Sigmoid colon (tissue), 7 donors: ENCODE measurements around the gene IL1RAPL1. TPM values are rescaled to one million over a fixed set of nuclear protein-coding genes. Genes with fewer than 3 reads are reported as not detected.

ENCODE experiments used
- DNase-seq: peaks from one replicate; pipeline ENCODE4 v3.0.0-alpha.2; 2019
- H3K27ac ChIP-seq, 4 donors: fragments of 200-600 bp; sonication (generic); one replicate each; pipeline ENCODE4 v1.5.1; 2016 to 2019; ENCODE audit warnings: mild to moderate bottlenecking in 1 of 4
- H3K27me3 ChIP-seq, 3 donors: fragments of 200-600 bp; sonication (generic); one replicate each; pipeline ENCODE4 v1.5.1; 2019; ENCODE audit warnings: mild to moderate bottlenecking in 1 of 3
- H3K36me3 ChIP-seq, 4 donors: fragments of 200-600 bp; sonication (generic); one replicate each; pipeline ENCODE4 v1.5.1; 2016 to 2019
- H3K4me1 ChIP-seq, 4 donors: fragments of 200-600 bp; sonication (generic); one replicate each; pipeline ENCODE4 v1.5.1; 2017 to 2019
- H3K4me3 ChIP-seq, 4 donors: fragments of 200-600 bp; sonication (generic); one replicate each; pipeline ENCODE4 v1.5.1; 2017 to 2019; ENCODE audit warnings: mild to moderate bottlenecking in 2 of 4, moderate library complexity in 1 of 4
- H3K9me3 ChIP-seq, 4 donors: fragments of 200-600 bp in 3 of 4; sonication (generic) in 3 of 4; one replicate each; pipeline versions ENCODE4 v1.5.1 to v1.6.1; 2013 to 2019
- EP300 ChIP-seq, 4 donors: sonication (generic); formaldehyde crosslinking; IDR thresholded peaks; one replicate each; pipeline ENCODE4 v1.6.1; 2017; ENCODE audit warnings: antibody characterized with exemption in 4 of 4
- POLR2A ChIP-seq, 2 donors: fragments of 450-650 bp; IDR thresholded peaks; one replicate each; pipeline ENCODE4 v1.6.1; 2016; ENCODE audit warnings: antibody characterized with exemption in 2 of 2, mild to moderate bottlenecking in 2 of 2, moderate library complexity in 2 of 2
- POLR2AphosphoS5 ChIP-seq, 4 donors: sonication (generic); formaldehyde crosslinking; IDR thresholded peaks; one replicate each; pipeline ENCODE4 v1.6.1; 2017; ENCODE audit warnings: antibody characterized with exemption in 4 of 4
- WGBS, 2 donors: extraction: QIAGEN DNeasy Blood & Tissue Kit; methylation state at CpG; one replicate each; pipeline ENCODE4 v1.1.7; 2013; 5-methylcytosine and 5-hydroxymethylcytosine counted together
- intact Hi-C: fragments of 100-400 bp; cut with DNase I; formaldehyde crosslinking; loops from one replicate; pipeline ENCODE4 v1.15.1; 2023
- polyA plus RNA-seq, 3 donors: library from polyadenylated mRNA; stranded (reverse); fragments of 200-250 nt; gene quantifications; one replicate each; pipeline ENCODE4 v1.2.3, GENCODE V29; 2013
- total RNA-seq, 4 donors: library from RNA; depleted of rRNA; stranded (reverse); fragments of >200 nt; gene quantifications; one replicate each; pipeline ENCODE4 v1.1.0, GENCODE V29; 2016
- TF ChIP-seq, protein P1 (sequence below), 4 experiments: fragments of 450-650 bp in 3 of 4; fragments of 200-600 bp in 1 of 4; IDR thresholded peaks; one replicate each; pipeline ENCODE4 v1.5.1; 2016 to 2019; ENCODE audit warnings: antibody characterized with exemption in 4 of 4, mild to moderate bottlenecking in 3 of 4, moderate library complexity in 2 of 4
- donor health status: healthy with polysubstance abuse.
- donor health status: Bipolar disorder and iron deficiency.
- donor health status: healthy.

IL1RAPL1 gene
- total and polyA plus RNA-seq, 7 donors: 0.07 to 2.5 (median 1.2) TPM; not detected in 2

DNA sequence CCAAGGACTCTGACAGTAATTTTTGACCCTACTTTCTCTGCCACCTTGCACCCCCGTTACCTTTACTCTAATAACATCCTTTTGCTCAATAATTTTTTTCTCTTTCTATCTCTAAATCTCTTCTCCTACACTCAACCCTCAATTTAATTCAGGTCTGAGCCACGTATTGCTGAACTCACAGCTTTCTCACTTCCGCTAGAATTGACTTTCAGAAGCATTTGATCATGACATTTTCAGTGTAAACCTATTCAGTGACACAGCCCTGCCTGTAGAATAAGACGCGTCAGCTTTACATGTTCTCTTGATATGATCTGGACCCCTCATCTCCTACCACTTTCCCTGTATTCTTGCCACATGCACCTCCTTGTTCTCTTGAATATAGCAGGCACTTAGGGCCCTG is 1188.6 kb downstream of the IL1RAPL1 start:
- no peak overlapping the region for H3K4me3 ChIP-seq
- 90 to 92% methylated on average over 5 of the region's 5 CpGs for WGBS, 2 donors
- intact Hi-C loops: no loop called here
- no peaks in the 10 kb centered on the region for H3K36me3 ChIP-seq
- no peak overlapping the region for H3K27ac ChIP-seq
- no peaks in the 10 kb centered on the region for H3K9me3 ChIP-seq
- no peak for DNase-seq
- no peaks in the 10 kb centered on the region for H3K4me1 ChIP-seq
- TF ChIP-seq EP300 (IDR thresholded peaks at IDR 0.05): no peak
- TF ChIP-seq, protein P1, sequence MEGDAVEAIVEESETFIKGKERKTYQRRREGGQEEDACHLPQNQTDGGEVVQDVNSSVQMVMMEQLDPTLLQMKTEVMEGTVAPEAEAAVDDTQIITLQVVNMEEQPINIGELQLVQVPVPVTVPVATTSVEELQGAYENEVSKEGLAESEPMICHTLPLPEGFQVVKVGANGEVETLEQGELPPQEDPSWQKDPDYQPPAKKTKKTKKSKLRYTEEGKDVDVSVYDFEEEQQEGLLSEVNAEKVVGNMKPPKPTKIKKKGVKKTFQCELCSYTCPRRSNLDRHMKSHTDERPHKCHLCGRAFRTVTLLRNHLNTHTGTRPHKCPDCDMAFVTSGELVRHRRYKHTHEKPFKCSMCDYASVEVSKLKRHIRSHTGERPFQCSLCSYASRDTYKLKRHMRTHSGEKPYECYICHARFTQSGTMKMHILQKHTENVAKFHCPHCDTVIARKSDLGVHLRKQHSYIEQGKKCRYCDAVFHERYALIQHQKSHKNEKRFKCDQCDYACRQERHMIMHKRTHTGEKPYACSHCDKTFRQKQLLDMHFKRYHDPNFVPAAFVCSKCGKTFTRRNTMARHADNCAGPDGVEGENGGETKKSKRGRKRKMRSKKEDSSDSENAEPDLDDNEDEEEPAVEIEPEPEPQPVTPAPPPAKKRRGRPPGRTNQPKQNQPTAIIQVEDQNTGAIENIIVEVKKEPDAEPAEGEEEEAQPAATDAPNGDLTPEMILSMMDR (IDR thresholded peaks at IDR 0.05): no peak
- TF ChIP-seq POLR2A (IDR thresholded peaks at IDR 0.05): no peak
- TF ChIP-seq POLR2AphosphoS5 (IDR thresholded peaks at IDR 0.05): no peak
- no peaks in the 10 kb centered on the region for H3K27me3 ChIP-seq

DNA sequence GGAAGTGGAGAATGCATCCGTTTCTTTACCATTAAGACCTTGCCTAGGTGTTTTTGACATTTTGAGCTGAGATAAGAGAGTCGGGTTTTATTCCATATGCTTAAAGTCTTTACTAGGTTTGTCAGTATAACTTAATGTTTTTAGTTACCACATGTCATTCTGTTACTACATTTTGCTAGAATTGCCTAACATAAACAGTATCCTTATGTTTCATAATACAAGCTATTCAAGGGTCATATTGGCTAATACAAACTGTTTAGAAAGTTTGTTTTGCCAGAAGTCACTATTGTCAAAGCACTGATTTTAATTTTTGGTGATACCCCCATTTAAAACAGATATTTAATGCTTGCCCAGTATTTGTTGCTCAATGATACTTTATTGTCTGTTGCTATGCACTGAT is 1200.4 kb downstream of the IL1RAPL1 start:
- 86 to 87% methylated on average over 2 of the region's 2 CpGs for WGBS, 2 donors
- Histone ChIP-seq H3K4me1 (no peaks in the 10 kb centered on the region), H3K9me3 (no peaks in the 10 kb centered on the region), H3K36me3 (no peaks in the 10 kb centered on the region), H3K27ac (no peak overlapping the region), H3K27me3 (no peaks in the 10 kb centered on the region), H3K4me3 (no peak overlapping the region)
- intact Hi-C loops: no loop called here
- TF ChIP-seq, protein P1 (IDR thresholded peaks at IDR 0.05): no peak
- TF ChIP-seq EP300 (IDR thresholded peaks at IDR 0.05) (no peak), POLR2AphosphoS5 (IDR thresholded peaks at IDR 0.05) (no peak), POLR2A (IDR thresholded peaks at IDR 0.05) (no peak)
- DNase-seq: no peak

DNA sequence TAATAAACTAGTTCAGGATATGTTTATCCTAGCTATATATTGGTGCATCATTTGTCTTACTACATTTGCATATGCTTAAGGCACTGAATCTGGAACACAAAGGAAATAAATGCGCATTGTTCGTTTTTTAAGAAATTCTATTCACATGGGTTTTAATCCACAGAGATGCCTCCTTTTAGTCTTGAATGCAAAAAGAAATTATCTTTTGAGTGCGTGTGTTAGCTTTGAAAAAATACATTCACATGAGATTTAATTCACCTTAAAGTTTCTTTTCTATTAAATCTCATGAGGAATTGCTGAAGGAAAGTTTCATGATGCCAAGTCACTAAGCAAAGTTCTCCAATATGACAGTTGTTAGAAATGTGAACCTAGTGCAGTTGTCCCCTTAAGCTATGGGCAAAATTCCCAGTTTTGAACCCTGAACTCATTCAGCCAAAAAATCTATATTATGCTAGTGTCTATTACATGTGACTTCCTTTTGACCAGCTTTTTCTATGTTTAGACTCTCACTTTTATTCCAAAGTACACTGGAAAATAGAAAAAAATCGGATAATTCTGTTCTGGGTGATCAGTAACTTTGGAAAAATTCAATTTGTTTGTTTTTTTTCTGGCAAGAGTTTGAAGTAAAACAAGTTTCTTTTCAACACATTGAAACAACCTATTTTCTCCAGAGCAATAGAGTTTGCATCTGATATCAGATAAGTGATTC is 1201.9 kb downstream of the IL1RAPL1 start:
- no peak overlapping the region for H3K27ac ChIP-seq
- no peak overlapping the region for H3K4me3 ChIP-seq
- H3K9me3 ChIP-seq: no peaks in the 10 kb centered on the region
- no peak for DNase-seq
- no peaks in the 10 kb centered on the region for H3K36me3 ChIP-seq
- 80 to 86% methylated on average over 4 of the region's 4 CpGs for WGBS, 2 donors
- H3K27me3 ChIP-seq: no peaks in the 10 kb centered on the region
- no peak for TF ChIP-seq EP300 (IDR thresholded peaks at IDR 0.05)
- TF ChIP-seq, protein P1 (IDR thresholded peaks at IDR 0.05): no peak
- no peak for TF ChIP-seq POLR2A (IDR thresholded peaks at IDR 0.05)
- TF ChIP-seq POLR2AphosphoS5 (IDR thresholded peaks at IDR 0.05): no peak
- no peaks in the 10 kb centered on the region for H3K4me1 ChIP-seq
- intact Hi-C loops: no loop called here

- Histone ChIP-seq H3K27ac (no peak overlapping the region), H3K27me3 (no peaks in the 10 kb centered on the region), H3K4me3 (no peak overlapping the region), H3K36me3 (no peaks in the 10 kb centered on the region), H3K4me1 (no peaks in the 10 kb centered on the region), H3K9me3 (no peaks in the 10 kb centered on the region)
- no peak for DNase-seq
- WGBS, 2 donors: 85 to 87% methylated on average over 5 of the region's 5 CpGs
- intact Hi-C loops: no loop called here
- TF ChIP-seq POLR2A (IDR thresholded peaks at IDR 0.05) (no peak), EP300 (IDR thresholded peaks at IDR 0.05) (no peak), POLR2AphosphoS5 (IDR thresholded peaks at IDR 0.05) (no peak)
- TF ChIP-seq, protein P1 (IDR thresholded peaks at IDR 0.05): no peak
Measured at GRCh38 chrX:29792335-29792734, 1205.1 kb downstream of the IL1RAPL1 start.

- no peaks in the 10 kb centered on the region for H3K27me3 ChIP-seq
- intact Hi-C loops: no loop called here
Measured at GRCh38 chrX:29797156-29797555, 1209.9 kb downstream of the IL1RAPL1 start.

More at GRCh38 chrX:29797156-29797555, 1209.9 kb downstream of the IL1RAPL1 start:
- H3K4me3 ChIP-seq: no peak overlapping the region
- TF ChIP-seq, protein P1 (IDR thresholded peaks at IDR 0.05): no peak
- TF ChIP-seq EP300 (IDR thresholded peaks at IDR 0.05): no peak
- 82 to 90% methylated on average over 2 of the region's 2 CpGs for WGBS, 2 donors
- H3K9me3 ChIP-seq: no peaks in the 10 kb centered on the region
- H3K36me3 ChIP-seq: no peaks in the 10 kb centered on the region
- no peak overlapping the region for H3K27ac ChIP-seq
- no peaks in the 10 kb centered on the region for H3K4me1 ChIP-seq
- no peak for DNase-seq
